Fibroblast of lung (primary cell): ENCODE measurements around the gene FBLN1.

Experiments used
- CTCF ChIP-seq, 2 donors: IDR thresholded peaks in 1 of 2; conservative IDR thresholded peaks in 1 of 2; 1 replicate in 1 of 2; 2 replicates in 1 of 2; pipeline ENCODE4 v1.5.1; 2011 to 2012; ENCODE audit warnings: low read length in 2 of 2, control low read depth in 1 of 2, inconsistent platforms in 1 of 2, low read depth in 1 of 2, mild to moderate bottlenecking in 1 of 2
- EZH2 ChIP-seq: IDR thresholded peaks from 2 replicates; pipeline ENCODE4 v1.5.1; 2012; ENCODE audit warnings: low read length, control low read depth, mild to moderate bottlenecking; ENCODE audit errors: missing control alignments

- TF ChIP-seq EZH2 (no peak), CTCF (conservative IDR thresholded peaks at IDR 0.05 in 1 of 2, IDR thresholded peaks at IDR 0.05 in 1 of 2; ENCODE audit: low read depth in 1 of 2, low read length in 2 of 2) (no peak)
Measured at GRCh38 chr22:45533703-45534102, 31.0 kb downstream of the FBLN1 start.
